Osteocyte (in vitro differentiated cells): ENCODE data around the gene CNTN2. TPM values are rescaled to one million over a fixed set of nuclear protein-coding genes. Genes with fewer than 3 reads are reported as not detected.

ENCODE experiments used
- DNase-seq: peaks from one replicate; pipeline ENCODE4 v3.0.0; 2021; ENCODE audit warnings: mixed read lengths; ENCODE audit not compliant: unreplicated experiment; ENCODE audit errors: extremely low spot score
- H3K27ac Mint-ChIP-seq: one replicate; pipeline ENCODE4 v1.8.0; 2021; ENCODE audit warnings: mild to moderate bottlenecking, mixed read lengths; ENCODE audit not compliant: unreplicated experiment
- H3K27me3 Mint-ChIP-seq: one replicate; pipeline ENCODE4 v1.8.0; 2021; ENCODE audit warnings: mixed read lengths; ENCODE audit not compliant: unreplicated experiment
- H3K36me3 Mint-ChIP-seq: one replicate; pipeline ENCODE4 v1.8.0; 2021; ENCODE audit warnings: mixed read lengths; ENCODE audit not compliant: unreplicated experiment
- H3K4me1 Mint-ChIP-seq: one replicate; pipeline ENCODE4 v1.8.0; 2021; ENCODE audit warnings: mixed read lengths; ENCODE audit not compliant: unreplicated experiment
- H3K4me3 Mint-ChIP-seq: one replicate; pipeline ENCODE4 v1.8.0; 2021; ENCODE audit warnings: mild to moderate bottlenecking, moderate library complexity, mixed read lengths; ENCODE audit not compliant: unreplicated experiment
- H3K9me3 Mint-ChIP-seq: one replicate; pipeline ENCODE4 v1.8.0; 2021; ENCODE audit warnings: mixed read lengths; ENCODE audit not compliant: unreplicated experiment
- CTCF ChIP-seq: fragments of 200-600 bp; sonication (generic); IDR thresholded peaks from 2 replicates; pipeline ENCODE4 v1.5.0; 2021; ENCODE audit warnings: antibody characterized with exemption, mild to moderate bottlenecking, moderate library complexity
- total RNA-seq: library from RNA; stranded (reverse); gene quantifications from 2 replicates; pipeline ENCODE4 v1.2.1, GENCODE V29; 2021

CNTN2 gene
- total RNA-seq, 1 donor from 2014 or later: not detected

GRCh38 chr1:205107327-205107726, 64.3 kb downstream of the CNTN2 start:
- no peak for DNase-seq
- H3K27me3 Mint-ChIP-seq: no peaks in the 10 kb centered on the region
- no peak for TF ChIP-seq CTCF
- no peaks in the 10 kb centered on the region for H3K4me1 Mint-ChIP-seq
- no peak overlapping the region for H3K27ac Mint-ChIP-seq
- H3K36me3 Mint-ChIP-seq: peaks cover 35% of the 10 kb centered on the region
- no peaks in the 10 kb centered on the region for H3K9me3 Mint-ChIP-seq
- no peak overlapping the region for H3K4me3 Mint-ChIP-seq

- no peaks in the 10 kb centered on the region for H3K9me3 Mint-ChIP-seq
- no peak overlapping the region for H3K4me3 Mint-ChIP-seq
- no peaks in the 10 kb centered on the region for H3K27me3 Mint-ChIP-seq
- H3K36me3 Mint-ChIP-seq: peaks cover 32% of the 10 kb centered on the region
- TF ChIP-seq CTCF: no peak
- no peak for DNase-seq
- no peak overlapping the region for H3K27ac Mint-ChIP-seq
- H3K4me1 Mint-ChIP-seq: no peaks in the 10 kb centered on the region
Measured at GRCh38 chr1:205108464-205108863, 65.5 kb downstream of the CNTN2 start.

GRCh38 chr1:205109269-205109668, 66.3 kb downstream of the CNTN2 start:
- no peaks in the 10 kb centered on the region for H3K27me3 Mint-ChIP-seq
- TF ChIP-seq CTCF: no peak
- no peak overlapping the region for H3K4me3 Mint-ChIP-seq
- DNase-seq: no peak
- no peaks in the 10 kb centered on the region for H3K4me1 Mint-ChIP-seq
- no peaks in the 10 kb centered on the region for H3K9me3 Mint-ChIP-seq
- H3K27ac Mint-ChIP-seq: no peak overlapping the region
- peaks cover 25% of the 10 kb centered on the region for H3K36me3 Mint-ChIP-seq

DNA sequence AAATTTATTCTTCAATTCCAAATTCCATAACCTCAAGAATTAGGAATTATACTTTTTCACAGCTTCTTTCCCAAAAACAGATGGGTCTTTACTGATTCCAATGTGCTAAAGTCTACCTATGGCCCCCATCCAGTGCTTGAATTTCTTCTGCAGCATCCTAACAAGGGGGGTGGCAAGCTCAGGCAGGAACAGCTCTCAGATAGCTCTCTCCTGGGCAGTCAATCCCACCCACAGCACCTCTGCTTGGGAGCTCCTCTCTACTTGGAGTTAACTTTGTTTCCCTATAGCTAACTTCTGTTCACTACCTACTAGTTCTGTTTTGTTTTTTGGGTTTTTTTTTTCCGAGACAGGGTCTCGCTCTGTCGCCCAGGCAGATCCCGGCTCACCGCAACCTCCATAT, 66.7 kb downstream of the CNTN2 start:
- H3K27ac Mint-ChIP-seq: no peak overlapping the region
- H3K4me3 Mint-ChIP-seq: no peak overlapping the region
- no peak for TF ChIP-seq CTCF
- no peaks in the 10 kb centered on the region for H3K27me3 Mint-ChIP-seq
- DNase-seq: no peak
- no peaks in the 10 kb centered on the region for H3K9me3 Mint-ChIP-seq
- peaks cover 24% of the 10 kb centered on the region for H3K36me3 Mint-ChIP-seq
- no peaks in the 10 kb centered on the region for H3K4me1 Mint-ChIP-seq

DNA sequence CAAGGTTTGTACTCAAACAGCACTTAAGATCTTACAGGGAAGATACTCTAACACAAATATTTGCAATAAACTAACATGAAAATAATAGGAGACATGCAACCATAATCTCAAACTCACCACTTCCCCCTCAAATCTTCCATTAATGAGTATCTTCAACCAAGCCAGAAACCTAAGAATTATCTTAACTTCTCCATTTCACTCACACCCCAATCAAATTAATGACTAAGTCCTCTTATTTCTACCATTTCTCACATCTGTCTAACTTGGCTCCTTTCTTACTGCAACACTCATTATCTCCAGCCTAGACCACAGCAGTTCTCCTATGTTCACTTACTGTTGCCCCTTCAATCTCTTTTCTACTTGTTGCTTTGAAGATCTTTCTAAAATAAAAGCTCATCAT, 68.3 kb downstream of the CNTN2 start:
- no peak overlapping the region for H3K4me3 Mint-ChIP-seq
- peaks cover 19% of the 10 kb centered on the region for H3K36me3 Mint-ChIP-seq
- no peaks in the 10 kb centered on the region for H3K9me3 Mint-ChIP-seq
- DNase-seq: no peak
- TF ChIP-seq CTCF: no peak
- H3K4me1 Mint-ChIP-seq: no peaks in the 10 kb centered on the region
- no peaks in the 10 kb centered on the region for H3K27me3 Mint-ChIP-seq
- no peak overlapping the region for H3K27ac Mint-ChIP-seq
